Muscle of leg (tissue), 11 donors: Measurements from ENCODE around the gene PCSK5. TPM values are rescaled to one million over a fixed set of nuclear protein-coding genes. Genes with fewer than 3 reads are reported as not detected.
"Not testable (repeated sequence)": the region's sequence is repeated elsewhere in the genome, so short reads cannot be mapped to it uniquely, and the experiment has no call there.

ENCODE experiments used
- DNase-seq: peaks from one replicate; pipeline ENCODE4 v3.0.0; 2013
- H3K27ac ChIP-seq: one replicate; pipeline ENCODE4 v1.5.1; 2013; ENCODE audit warnings: mild to moderate bottlenecking, low read length, control low read depth
- H3K27me3 ChIP-seq: one replicate; pipeline ENCODE4 v1.6.1; 2013; ENCODE audit warnings: low read length; ENCODE audit not compliant: control insufficient read depth, insufficient read depth
- H3K36me3 ChIP-seq: one replicate; pipeline ENCODE4 v1.6.1; 2013; ENCODE audit warnings: low read length; ENCODE audit not compliant: control insufficient read depth, insufficient read depth
- H3K4me1 ChIP-seq: one replicate; pipeline ENCODE4 v1.6.1; 2013; ENCODE audit warnings: low read length; ENCODE audit not compliant: control insufficient read depth, insufficient read depth
- H3K4me3 ChIP-seq: one replicate; pipeline ENCODE4 v1.5.1; 2013; ENCODE audit warnings: low read length, control low read depth
- H3K9me3 ChIP-seq: replicated peaks from 2 replicates; pipeline ENCODE4 v1.6.1; 2013; ENCODE audit warnings: low read depth, low read length; ENCODE audit not compliant: control insufficient read depth
- WGBS: methylation state at CpG from one replicate; pipeline ENCODE4 v1.1.5; 2013; ENCODE audit warnings: missing lambda C conversion rate; ENCODE audit not compliant: insufficient coverage; 5-methylcytosine and 5-hydroxymethylcytosine counted together
- polyA plus RNA-seq, 8 donors: library from polyadenylated mRNA; unstranded; fragments of 120-200 nt; gene quantifications; one replicate each; pipeline versions ENCODE4 v1.2.1 to v1.2.3, GENCODE V29; 2013; ENCODE audit warnings: inconsistent platforms in 1 of 8, low replicate concordance in 1 of 8; ENCODE audit not compliant: insufficient read length in 8 of 8, insufficient read depth in 1 of 8
- total RNA-seq: library from RNA; stranded (reverse); fragments of 120-200 nt; gene quantifications from one replicate; pipeline ENCODE4 v1.2.4, GENCODE V29; 2013

PCSK5 gene
- total and polyA plus RNA-seq, 9 donors, result 12.9 to 22.1 (median 16.7) TPM

GRCh38 chr9:75900893-75901524 lies 10.5 kb downstream of the PCSK5 start:
- not testable (repeated sequence) for DNase-seq, H3K4me1 ChIP-seq, H3K27ac ChIP-seq, H3K27me3 ChIP-seq, H3K4me3 ChIP-seq, H3K36me3 ChIP-seq, H3K9me3 ChIP-seq
- 70% methylated on average over 2 of the region's 7 CpGs for WGBS

GRCh38 chr9:75903785-75904360 lies 13.4 kb downstream of the PCSK5 start:
- H3K4me1 ChIP-seq, result no peaks in the 10 kb centered on the region
- H3K36me3 ChIP-seq, result no peaks in the 10 kb centered on the region
- H3K27me3 ChIP-seq, result no peaks in the 10 kb centered on the region
- H3K9me3 ChIP-seq, result no peaks in the 10 kb centered on the region
- H3K27ac ChIP-seq, result no peak overlapping the region
- no peak overlapping the region for H3K4me3 ChIP-seq
- WGBS, result 50% methylated on average over 2 of the region's 5 CpGs
- DNase-seq, result peak; percentile 18

- H3K27me3 ChIP-seq, result no peaks in the 10 kb centered on the region
- H3K9me3 ChIP-seq, result no peaks in the 10 kb centered on the region
- no peaks in the 10 kb centered on the region for H3K4me1 ChIP-seq
- DNase-seq, result no peak
- no peaks in the 10 kb centered on the region for H3K36me3 ChIP-seq
- no peak overlapping the region for H3K27ac ChIP-seq
- H3K4me3 ChIP-seq, result no peak overlapping the region
Measured at GRCh38 chr9:75904364-75904763, 13.9 kb downstream of the PCSK5 start.

- H3K27ac ChIP-seq, result no peak overlapping the region
- H3K9me3 ChIP-seq, result no peaks in the 10 kb centered on the region
- H3K27me3 ChIP-seq, result no peaks in the 10 kb centered on the region
- no peak for DNase-seq
- no peak overlapping the region for H3K4me3 ChIP-seq
- H3K36me3 ChIP-seq, result no peaks in the 10 kb centered on the region
- no peaks in the 10 kb centered on the region for H3K4me1 ChIP-seq
- WGBS, result 100% methylated on average over 1 of the region's 1 CpG
Measured at GRCh38 chr9:75906531-75906930, 16.1 kb downstream of the PCSK5 start.

- H3K36me3 ChIP-seq, result no peaks in the 10 kb centered on the region
- no peaks in the 10 kb centered on the region for H3K4me1 ChIP-seq
- H3K9me3 ChIP-seq, result no peaks in the 10 kb centered on the region
- H3K27me3 ChIP-seq, result no peaks in the 10 kb centered on the region
- H3K4me3 ChIP-seq, result no peak overlapping the region
- DNase-seq, result no peak
- H3K27ac ChIP-seq, result no peak overlapping the region
- WGBS, result 80% methylated on average over 1 of the region's 3 CpGs
Measured at GRCh38 chr9:75907329-75907728, 16.9 kb downstream of the PCSK5 start.

GRCh38 chr9:75907923-75908322 lies 17.4 kb downstream of the PCSK5 start:
- 100% methylated on average over 1 of the region's 1 CpG for WGBS
- no peak overlapping the region for H3K4me3 ChIP-seq

GRCh38 chr9:75909776-75910175 lies 19.3 kb downstream of the PCSK5 start:
- Histone ChIP-seq H3K27me3 (no peaks in the 10 kb centered on the region), H3K9me3 (no peaks in the 10 kb centered on the region), H3K4me3 (no peak overlapping the region), H3K27ac (no peak overlapping the region), H3K4me1 (no peaks in the 10 kb centered on the region), H3K36me3 (no peaks in the 10 kb centered on the region)
- peak; percentile 37 for DNase-seq
- WGBS, result 71% methylated on average over 1 of the region's 5 CpGs

More at GRCh38 chr9:75907923-75908322, 17.4 kb downstream of the PCSK5 start:
- Histone ChIP-seq H3K4me1 (no peaks in the 10 kb centered on the region), H3K27ac (no peak overlapping the region), H3K36me3 (no peaks in the 10 kb centered on the region), H3K27me3 (no peaks in the 10 kb centered on the region), H3K9me3 (no peaks in the 10 kb centered on the region)
- no peak for DNase-seq

GRCh38 chr9:75910731-75911130 lies 20.3 kb downstream of the PCSK5 start:
- peak; percentile 57 for DNase-seq
- no peaks in the 10 kb centered on the region for H3K4me1 ChIP-seq
- 0% methylated on average over 1 of the region's 4 CpGs for WGBS
- H3K27me3 ChIP-seq, result no peaks in the 10 kb centered on the region
- no peak overlapping the region for H3K27ac ChIP-seq
- H3K36me3 ChIP-seq, result no peaks in the 10 kb centered on the region
- no peak overlapping the region for H3K4me3 ChIP-seq
- H3K9me3 ChIP-seq, result no peaks in the 10 kb centered on the region

GRCh38 chr9:75911390-75911789 lies 20.9 kb downstream of the PCSK5 start:
- no peak for DNase-seq
- Histone ChIP-seq H3K9me3 (no peaks in the 10 kb centered on the region), H3K36me3 (no peaks in the 10 kb centered on the region), H3K27me3 (no peaks in the 10 kb centered on the region), H3K4me1 (no peaks in the 10 kb centered on the region), H3K27ac (no peak overlapping the region), H3K4me3 (no peak overlapping the region)
- WGBS, result 85% methylated on average over 2 of the region's 3 CpGs

- Histone ChIP-seq H3K27ac (no peak overlapping the region), H3K27me3 (no peaks in the 10 kb centered on the region), H3K4me1 (no peaks in the 10 kb centered on the region), H3K9me3 (no peaks in the 10 kb centered on the region), H3K36me3 (no peaks in the 10 kb centered on the region), H3K4me3 (no peak overlapping the region)
- WGBS, result no CpG with 5 or more reads among the region's 3 CpGs
- no peak for DNase-seq
Measured at GRCh38 chr9:75912951-75913350, 22.5 kb downstream of the PCSK5 start.

- Histone ChIP-seq H3K27ac (no peak overlapping the region), H3K4me3 (no peak overlapping the region), H3K9me3 (no peaks in the 10 kb centered on the region), H3K27me3 (no peaks in the 10 kb centered on the region), H3K36me3 (no peaks in the 10 kb centered on the region), H3K4me1 (no peaks in the 10 kb centered on the region)
- no peak for DNase-seq
- WGBS, result no CpG with 5 or more reads among the region's 4 CpGs
Measured at GRCh38 chr9:75914002-75914401, 23.5 kb downstream of the PCSK5 start.
